ENCODE results near the gene PABPC1L2A. TPM values are rescaled to one million over a fixed set of nuclear protein-coding genes. Genes with fewer than 3 reads are reported as not detected.
"Not testable (repeated sequence)": the region's sequence is repeated elsewhere in the genome, so short reads cannot be mapped to it uniquely, and the experiment has no call there.

PABPC1L2A gene
- polyA plus RNA-seq (2012; ENCODE audit: insufficient read length, low read depth): not detected

GRCh38 chrX:73079024-73079562 is at the start of gene PABPC1L2A:
TSS of gene PABPC1L2A (minus strand) at chrX:73079512. CDS start at chrX:73079386, 126 bp downstream.
- TF ChIP-seq REST (IDR thresholded peaks at IDR 0.05; ENCODE audit: insufficient read depth in 1 of 2, low read depth in 2 of 2, low read length in 2 of 2); POLR2AphosphoS5 (IDR thresholded peaks at IDR 0.05; ENCODE audit: low read depth, low read length); TAF1 (IDR thresholded peaks at IDR 0.05; ENCODE audit: borderline replicate concordance, insufficient read depth, low read length): not testable (repeated sequence)

GRCh38 chrX:73127700-73128241 is 48.5 kb upstream of the PABPC1L2A start:
- TF ChIP-seq POLR2AphosphoS5 (IDR thresholded peaks at IDR 0.05; ENCODE audit: low read depth, low read length) (no peak), TAF1 (IDR thresholded peaks at IDR 0.05; ENCODE audit: borderline replicate concordance, insufficient read depth, low read length) (no peak)

- TF ChIP-seq SIN3A (IDR thresholded peaks at IDR 0.05; ENCODE audit: borderline replicate concordance, insufficient read depth, low read length): no peak
- TF ChIP-seq FOXP2 (optimal IDR thresholded peaks at IDR 0.05; ENCODE audit: borderline replicate concordance, extremely low read depth, extremely low read length, insufficient read depth): no peak
- TF ChIP-seq REST (IDR thresholded peaks at IDR 0.05; ENCODE audit: insufficient read depth in 1 of 2, low read depth in 2 of 2, low read length in 2 of 2): no peak
- no peak for TF ChIP-seq POLR2AphosphoS5 (IDR thresholded peaks at IDR 0.05; ENCODE audit: low read depth, low read length)
- TF ChIP-seq TAF1 (IDR thresholded peaks at IDR 0.05; ENCODE audit: borderline replicate concordance, insufficient read depth, low read length): no peak
Measured at GRCh38 chrX:73126240-73126639, 46.9 kb upstream of the PABPC1L2A start.

GRCh38 chrX:73076838-73077237 is 2.5 kb downstream of the PABPC1L2A start:
- TF ChIP-seq TAF1 (IDR thresholded peaks at IDR 0.05; ENCODE audit: borderline replicate concordance, insufficient read depth, low read length) (no peak), SIN3A (IDR thresholded peaks at IDR 0.05; ENCODE audit: borderline replicate concordance, insufficient read depth, low read length) (no peak), FOXP2 (optimal IDR thresholded peaks at IDR 0.05; ENCODE audit: borderline replicate concordance, extremely low read depth, extremely low read length, insufficient read depth) (no peak)

- TF ChIP-seq FOXP2 (optimal IDR thresholded peaks at IDR 0.05; ENCODE audit: borderline replicate concordance, extremely low read depth, extremely low read length, insufficient read depth): no peak
- TF ChIP-seq POLR2AphosphoS5 (IDR thresholded peaks at IDR 0.05; ENCODE audit: low read depth, low read length): no peak
- no peak for TF ChIP-seq TAF1 (IDR thresholded peaks at IDR 0.05; ENCODE audit: borderline replicate concordance, insufficient read depth, low read length)
- TF ChIP-seq SIN3A (IDR thresholded peaks at IDR 0.05; ENCODE audit: borderline replicate concordance, insufficient read depth, low read length): no peak
- no peak for TF ChIP-seq REST (IDR thresholded peaks at IDR 0.05; ENCODE audit: insufficient read depth in 1 of 2, low read depth in 2 of 2, low read length in 2 of 2)
Measured at GRCh38 chrX:73069365-73070035, 9.8 kb downstream of the PABPC1L2A start.

All from PFSK-1 (cell line).